Measurements from ENCODE around the gene LIPC. TPM values are rescaled to one million over a fixed set of nuclear protein-coding genes. Genes with fewer than 3 reads are reported as not detected.

LIPC gene
- total and polyA plus RNA-seq, 8 donors, result 0.69 to 5.5 (median 1.5) TPM

- no peak for TF ChIP-seq CTCF (IDR thresholded peaks at IDR 0.05)
- ATAC-seq (no peak), FAIRE-seq (no peak), DNase-seq (no peak)
- Histone ChIP-seq H3K4me1 (peaks cover 12 to 33% (median 18%) of the 10 kb centered on the region in 3 donors), H3K9me3 (no peaks in the 10 kb centered on the region), H3K36me3 (no peaks in the 10 kb centered on the region), H3K27me3 (no peaks in the 10 kb centered on the region), H3K4me3 (no peak overlapping the region), H3K27ac (peak overlapping the region in 3 of 4 donors; percentile 62 to 93 (median 89))
- 85 to 92% methylated on average over 9 of the region's 9 CpGs for WGBS, 2 donors
- intact Hi-C loops (cut with DNase I), result no loop called here
Measured at GRCh38 chr15:58441376-58442070, 9.7 kb downstream of the LIPC start.

GRCh38 chr15:58442122-58442521 lies 10.3 kb downstream of the LIPC start:
- ATAC-seq, result no peak
- TF ChIP-seq CTCF (IDR thresholded peaks at IDR 0.05), result no peak
- Histone ChIP-seq H3K36me3 (no peaks in the 10 kb centered on the region), H3K9me3 (no peaks in the 10 kb centered on the region), H3K4me1 (peaks cover 12 to 33% (median 18%) of the 10 kb centered on the region in 3 donors), H3K27ac (peak overlapping the region in 2 of 4 donors; percentile 89 to 93), H3K27me3 (no peaks in the 10 kb centered on the region), H3K4me3 (no peak overlapping the region)
- DNase-seq, result no peak
- no peak for FAIRE-seq
- 43 to 52% methylated on average over 4 of the region's 4 CpGs for WGBS, 2 donors
- intact Hi-C loops (cut with DNase I), result no loop called here

GRCh38 chr15:58443308-58443707 lies 11.5 kb downstream of the LIPC start:
- no peak for ATAC-seq
- H3K4me1 ChIP-seq, result peaks cover 12 to 33% (median 18%) of the 10 kb centered on the region in 3 donors

GRCh38 chr15:58444056-58444455 lies 12.3 kb downstream of the LIPC start:
- intact Hi-C loops (cut with DNase I), result no loop called here
- no peak for TF ChIP-seq CTCF (IDR thresholded peaks at IDR 0.05)
- FAIRE-seq (no peak), DNase-seq (no peak), ATAC-seq (no peak)
- no peaks in the 10 kb centered on the region for H3K27me3 ChIP-seq
- peak overlapping the region in 3 of 4 donors; percentile 22 to 39 (median 23) for H3K27ac ChIP-seq
- H3K4me1 ChIP-seq, result peaks cover 12 to 33% (median 18%) of the 10 kb centered on the region in 3 donors
- H3K4me3 ChIP-seq, result no peak overlapping the region
- no peaks in the 10 kb centered on the region for H3K9me3 ChIP-seq
- H3K36me3 ChIP-seq, result no peaks in the 10 kb centered on the region
- whole genome bisulfite sequencing, 2 donors, result 58 to 61% methylated on average over 7 of the region's 7 CpGs

More at GRCh38 chr15:58443308-58443707, 11.5 kb downstream of the LIPC start:
- WGBS, 2 donors, result 95 to 96% methylated on average over 4 of the region's 4 CpGs
- no peaks in the 10 kb centered on the region for H3K27me3 ChIP-seq
- no peak overlapping the region for H3K4me3 ChIP-seq
- H3K9me3 ChIP-seq, result no peaks in the 10 kb centered on the region
- FAIRE-seq (no peak), DNase-seq (no peak)
- no peak for TF ChIP-seq CTCF (IDR thresholded peaks at IDR 0.05)
- no peaks in the 10 kb centered on the region for H3K36me3 ChIP-seq
- H3K27ac ChIP-seq, result peak overlapping the region in 1 of 4 donors; percentile 39
- intact Hi-C loops (cut with DNase I), result no loop called here

All from pancreas (tissue), 10 donors.